Adipocyte (in vitro differentiated cells): ENCODE measurements around the gene NF1.

Experiments
- DNase-seq: peaks from one replicate; pipeline ENCODE4 v3.0.0-alpha.2; 2015; ENCODE audit warnings: low read depth
- H3K27me3 ChIP-seq: replicated peaks from 2 replicates; pipeline ENCODE4 v1.7.0; 2013; ENCODE audit warnings: mild to moderate bottlenecking, low read length, moderate library complexity; ENCODE audit not compliant: control insufficient read depth, insufficient read depth
- H3K36me3 ChIP-seq: 2 replicates; pipeline ENCODE4 v1.7.0; 2013; ENCODE audit warnings: low read length, mild to moderate bottlenecking, moderate library complexity; ENCODE audit not compliant: control insufficient read depth, insufficient read depth, severe bottlenecking
- H3K4me1 ChIP-seq: 2 replicates; pipeline ENCODE4 v1.7.0; 2013; ENCODE audit warnings: mild to moderate bottlenecking, low read length, moderate library complexity; ENCODE audit not compliant: control insufficient read depth, insufficient read depth
- H3K4me3 ChIP-seq: 2 replicates; pipeline ENCODE4 v1.7.0; 2013; ENCODE audit warnings: mild to moderate bottlenecking, low read length, moderate library complexity
- H3K9ac ChIP-seq: 2 replicates; pipeline ENCODE4 v1.7.0; 2013; ENCODE audit warnings: mild to moderate bottlenecking, low read length, moderate library complexity
- H3K9me3 ChIP-seq: 2 replicates; pipeline ENCODE4 v1.7.0; 2013; ENCODE audit warnings: mild to moderate bottlenecking, low read length, moderate library complexity; ENCODE audit not compliant: control insufficient read depth

The NF1 gene

GRCh38 chr17:31200287-31200686, 105.5 kb downstream of the NF1 start:
- Histone ChIP-seq H3K36me3 (peaks cover 15% of the 10 kb centered on the region), H3K4me1 (peaks cover 13% of the 10 kb centered on the region), H3K9me3 (no peaks in the 10 kb centered on the region), H3K4me3 (no peak overlapping the region), H3K27me3 (no peaks in the 10 kb centered on the region), H3K9ac (no peak overlapping the region)
- no peak for DNase-seq

DNA sequence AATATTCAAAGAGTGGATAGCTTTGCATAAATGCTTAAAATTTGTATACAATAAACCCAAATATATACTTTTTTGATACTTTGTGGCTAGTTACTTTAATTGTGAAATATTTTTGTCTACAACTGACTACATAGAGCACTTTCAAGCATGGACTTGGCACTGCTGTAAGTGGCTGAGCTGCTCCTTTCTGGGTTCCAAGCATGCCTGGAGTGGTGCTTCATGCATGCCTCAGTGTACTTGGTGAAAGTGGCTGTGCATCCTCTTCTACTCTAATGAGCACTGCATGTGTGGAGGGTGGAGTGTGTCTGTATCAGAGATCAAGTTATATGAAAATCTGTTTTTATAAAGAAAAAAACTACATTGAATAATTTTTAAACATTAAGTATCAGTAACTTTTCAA, 108.2 kb downstream of the NF1 start:
- Histone ChIP-seq H3K27me3 (no peaks in the 10 kb centered on the region), H3K4me3 (no peak overlapping the region), H3K36me3 (peaks cover 25% of the 10 kb centered on the region), H3K9ac (no peak overlapping the region), H3K9me3 (no peaks in the 10 kb centered on the region), H3K4me1 (peaks cover 9% of the 10 kb centered on the region)
- DNase-seq, result peak; percentile 53

- H3K4me1 ChIP-seq, result peaks cover 17% of the 10 kb centered on the region
- DNase-seq, result no peak
- H3K4me3 ChIP-seq, result no peak overlapping the region
- no peak overlapping the region for H3K9ac ChIP-seq
- peaks cover 15% of the 10 kb centered on the region for H3K36me3 ChIP-seq
- no peaks in the 10 kb centered on the region for H3K9me3 ChIP-seq
- no peaks in the 10 kb centered on the region for H3K27me3 ChIP-seq
These were observed 116.7 kb downstream of the NF1 start for GRCh38 chr17:31211352-31212012.

DNA sequence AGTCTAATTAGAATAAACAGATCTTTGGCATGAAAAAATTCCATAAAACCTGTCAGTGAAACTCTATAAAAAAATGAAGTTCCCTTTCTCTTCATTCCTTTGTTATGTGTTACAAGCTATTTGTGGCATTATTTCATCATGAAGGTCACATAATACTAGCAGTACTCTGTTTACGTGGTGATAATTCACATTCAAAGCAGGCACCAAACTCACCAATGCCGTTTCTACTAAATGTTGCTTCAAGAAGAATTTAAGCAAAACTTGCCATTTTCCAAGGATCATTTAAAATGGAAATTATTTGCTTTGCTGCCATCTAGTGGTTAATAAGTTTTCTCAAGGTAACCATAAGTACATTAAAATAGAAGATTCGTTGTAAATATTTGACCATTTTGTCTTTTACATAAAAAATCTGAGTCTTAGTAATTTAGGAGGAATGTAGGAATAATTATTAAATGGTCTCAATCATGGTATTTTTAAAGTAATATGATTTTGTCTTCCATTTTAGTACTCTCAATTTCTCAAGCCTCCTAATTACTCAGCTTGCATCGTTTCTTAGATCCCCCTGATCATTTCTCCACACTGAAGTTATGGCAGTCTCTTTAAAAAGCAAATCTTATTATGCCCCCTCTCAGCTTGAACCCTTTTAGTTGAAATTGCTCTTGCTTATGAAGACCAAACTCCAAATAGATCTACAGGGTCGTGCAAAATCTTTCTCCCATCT, 121.4 kb downstream of the NF1 start:
- Histone ChIP-seq H3K4me1 (peaks cover 21% of the 10 kb centered on the region), H3K9ac (peak overlapping the region; percentile 60), H3K27me3 (no peaks in the 10 kb centered on the region), H3K9me3 (no peaks in the 10 kb centered on the region), H3K36me3 (peaks cover 24% of the 10 kb centered on the region), H3K4me3 (no peak overlapping the region)
- DNase-seq, result peak; percentile 92

- no peaks in the 10 kb centered on the region for H3K27me3 ChIP-seq
- peaks cover 63% of the 10 kb centered on the region for H3K36me3 ChIP-seq
- no peak for DNase-seq
- no peak overlapping the region for H3K4me3 ChIP-seq
- H3K9me3 ChIP-seq, result no peaks in the 10 kb centered on the region
- no peaks in the 10 kb centered on the region for H3K4me1 ChIP-seq
- no peak overlapping the region for H3K9ac ChIP-seq
These were observed 129.6 kb downstream of the NF1 start for GRCh38 chr17:31224366-31224765.

DNA sequence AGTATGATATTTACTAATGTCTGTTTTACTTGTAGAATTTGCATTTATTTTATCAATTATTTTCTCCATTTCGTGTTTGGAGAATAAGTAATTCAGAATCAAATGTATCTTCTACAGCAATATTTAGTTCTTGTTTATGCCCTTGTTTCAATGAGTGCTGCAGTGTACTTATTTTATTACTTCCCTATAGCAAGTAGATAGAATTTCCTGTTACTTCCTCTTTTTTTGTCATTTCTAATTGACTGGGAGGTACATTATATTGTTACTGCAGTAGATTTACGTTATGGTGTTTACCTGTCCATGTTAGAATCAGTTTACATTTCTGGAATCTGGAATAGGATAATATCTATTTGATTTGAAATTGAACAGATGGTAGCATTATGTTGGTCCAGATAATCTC, 131.1 kb downstream of the NF1 start:
- H3K27me3 ChIP-seq, result no peaks in the 10 kb centered on the region
- H3K4me1 ChIP-seq, result no peaks in the 10 kb centered on the region
- H3K36me3 ChIP-seq, result peaks cover 70% of the 10 kb centered on the region
- H3K9ac ChIP-seq, result no peak overlapping the region
- H3K4me3 ChIP-seq, result no peak overlapping the region
- no peaks in the 10 kb centered on the region for H3K9me3 ChIP-seq
- DNase-seq, result no peak

DNA sequence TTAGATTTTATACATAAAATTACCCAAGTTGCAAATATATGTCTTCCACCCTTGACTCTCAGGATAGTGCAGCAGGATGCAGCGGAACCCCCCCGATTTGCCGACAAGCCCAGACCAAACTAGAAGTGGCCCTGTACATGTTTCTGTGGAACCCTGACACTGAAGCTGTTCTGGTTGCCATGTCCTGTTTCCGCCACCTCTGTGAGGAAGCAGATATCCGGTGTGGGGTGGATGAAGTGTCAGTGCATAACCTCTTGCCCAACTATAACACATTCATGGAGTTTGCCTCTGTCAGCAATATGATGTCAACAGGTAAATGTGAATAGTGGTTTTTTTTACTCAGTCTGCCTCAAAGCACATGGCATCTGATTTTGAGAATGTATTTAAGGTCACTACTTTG, 131.6 kb downstream of the NF1 start:
- Histone ChIP-seq H3K9ac (no peak overlapping the region), H3K27me3 (no peaks in the 10 kb centered on the region), H3K9me3 (no peaks in the 10 kb centered on the region), H3K4me1 (no peaks in the 10 kb centered on the region), H3K4me3 (no peak overlapping the region), H3K36me3 (peaks cover 76% of the 10 kb centered on the region)
- DNase-seq, result no peak

- DNase-seq, result no peak
- Histone ChIP-seq H3K9ac (no peak overlapping the region), H3K4me3 (no peak overlapping the region), H3K27me3 (no peaks in the 10 kb centered on the region), H3K36me3 (peaks cover 80% of the 10 kb centered on the region), H3K9me3 (no peaks in the 10 kb centered on the region), H3K4me1 (no peaks in the 10 kb centered on the region)
These were observed 132.2 kb downstream of the NF1 start for GRCh38 chr17:31226950-31227349.

DNA sequence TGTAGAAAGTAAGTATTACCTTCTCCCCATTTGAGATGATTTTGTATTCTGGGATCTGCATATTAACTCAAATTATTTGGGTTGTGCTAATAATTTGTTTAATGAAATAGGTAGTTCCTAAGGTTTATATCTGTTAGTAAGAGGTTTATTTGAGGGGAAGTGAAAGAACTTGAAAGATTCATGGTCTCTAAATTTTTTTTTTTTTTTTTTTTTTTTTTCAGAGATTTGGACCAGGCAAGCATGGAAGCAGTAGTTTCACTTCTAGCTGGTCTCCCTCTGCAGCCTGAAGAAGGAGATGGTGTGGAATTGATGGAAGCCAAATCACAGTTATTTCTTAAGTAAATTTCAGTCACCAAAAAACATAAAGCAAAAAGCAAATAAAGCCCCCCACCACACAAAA, 137.1 kb downstream of the NF1 start:
- no peak for DNase-seq
- peaks cover 93% of the 10 kb centered on the region for H3K36me3 ChIP-seq
- no peaks in the 10 kb centered on the region for H3K27me3 ChIP-seq
- no peak overlapping the region for H3K4me3 ChIP-seq
- no peak overlapping the region for H3K9ac ChIP-seq
- no peaks in the 10 kb centered on the region for H3K9me3 ChIP-seq
- no peaks in the 10 kb centered on the region for H3K4me1 ChIP-seq

GRCh38 chr17:31235110-31235509, 140.3 kb downstream of the NF1 start:
- H3K36me3 ChIP-seq, result peaks cover 80% of the 10 kb centered on the region
- no peak for DNase-seq
- H3K9me3 ChIP-seq, result no peaks in the 10 kb centered on the region

GRCh38 chr17:31236137-31236536, 141.4 kb downstream of the NF1 start:
- no peaks in the 10 kb centered on the region for H3K4me1 ChIP-seq
- DNase-seq, result no peak
- no peaks in the 10 kb centered on the region for H3K27me3 ChIP-seq
- H3K36me3 ChIP-seq, result peaks cover 80% of the 10 kb centered on the region
- no peak overlapping the region for H3K9ac ChIP-seq
- peaks cover 4% of the 10 kb centered on the region for H3K9me3 ChIP-seq
- no peak overlapping the region for H3K4me3 ChIP-seq

More at GRCh38 chr17:31235110-31235509, 140.3 kb downstream of the NF1 start:
- H3K27me3 ChIP-seq, result no peaks in the 10 kb centered on the region
- H3K4me1 ChIP-seq, result no peaks in the 10 kb centered on the region
- H3K4me3 ChIP-seq, result no peak overlapping the region
- H3K9ac ChIP-seq, result no peak overlapping the region
